Measurements from ENCODE around the gene PIK3CD. TPM values are rescaled to one million over a fixed set of nuclear protein-coding genes. Genes with fewer than 3 reads are reported as not detected.

Gene PIK3CD
- total and polyA plus RNA-seq, 2 of the 8 experiments (the other 6 are each of a cell fraction or from before 2014, with no cell fraction given), result 20.6 to 24.1 TPM

GRCh38 chr1:9724706-9725476 is 73.4 kb downstream of the PIK3CD start:
- FAIRE-seq (no peak), DNase-seq (ENCODE audit: low read depth in 1 of 2, low spot score in 2 of 2) (peak; percentile 64 to 88)
- Histone ChIP-seq H3K56ac (replicated peaks; ENCODE audit: insufficient read length, low read depth, low read length) (no peak overlapping the region), H3K9ac (replicated peaks in 1 of 4; ENCODE audit: extremely low read depth in 1 of 4, low read depth in 3 of 4, low read length in 3 of 4) (no peak overlapping the region), H3K27me3 (replicated peaks in 1 of 4; ENCODE audit: control insufficient read depth in 3 of 4, extremely low read depth in 1 of 4, insufficient read depth in 3 of 4, low read length in 3 of 4) (no peaks in the 10 kb centered on the region), H3K79me2 (ENCODE audit: control insufficient read depth in 1 of 2, insufficient read depth in 2 of 2, low read length in 2 of 2) (no peaks in the 10 kb centered on the region), H4K5ac (ENCODE audit: insufficient read length, low read depth, low read length) (no peak overlapping the region), H3K79me1 (ENCODE audit: low read depth, low read length) (no peaks in the 10 kb centered on the region), H2BK20ac (ENCODE audit: low read length) (no peak overlapping the region), H3K18ac (ENCODE audit: extremely low read depth, low read length) (no peak overlapping the region), H3K14ac (ENCODE audit: insufficient read length) (no peak overlapping the region), H2BK15ac (ENCODE audit: low read length) (no peak overlapping the region), H3K23ac (ENCODE audit: insufficient read length) (no peak overlapping the region), H2AFZ (ENCODE audit: low read length) (no peak overlapping the region), H2BK12ac (ENCODE audit: low read depth, low read length) (no peak overlapping the region), H4K20me1 (replicated peaks in 1 of 2; ENCODE audit: control insufficient read depth in 1 of 2, insufficient read depth in 2 of 2, low read length in 2 of 2) (peaks cover 0 to 2% of the 10 kb centered on the region in 2 experiments), H3K4me3 (ENCODE audit: extremely low read depth in 1 of 4, insufficient read depth in 2 of 4, low read depth in 3 of 4, low read length in 4 of 4) (no peak overlapping the region), H2AK5ac (ENCODE audit: low read depth, low read length) (no peak overlapping the region), H4K8ac (ENCODE audit: extremely low read depth, insufficient read depth, low read length) (no peak overlapping the region), H2BK120ac (replicated peaks; ENCODE audit: low read depth, low read length) (no peak overlapping the region), H3K9me3 (ENCODE audit: insufficient read depth in 2 of 2, low read depth in 1 of 2, low read length in 1 of 2) (peaks cover 7 to 8% of the 10 kb centered on the region in 2 experiments; a peak in 3 of 4 replicates), H3K4ac (replicated peaks; ENCODE audit: insufficient read length, low read depth, low read length) (no peak overlapping the region), H3K27ac (ENCODE audit: low read depth, low read length) (no peak overlapping the region; the same call in 1 of the 2 replicates), H3K36me3 (ENCODE audit: control insufficient read depth in 2 of 4, insufficient read depth in 4 of 4, low read length in 3 of 4) (peaks cover 2 to 30% (median 21%) of the 10 kb centered on the region in 4 experiments; a peak in 6 of 8 replicates), H3K23me2 (ENCODE audit: low read depth, low read length) (no peaks in the 10 kb centered on the region), H2BK5ac (ENCODE audit: low read depth, low read length) (no peak overlapping the region), H4K91ac (replicated peaks; ENCODE audit: insufficient read length, low read length) (no peak overlapping the region), H3K4me2 (ENCODE audit: insufficient read depth in 1 of 2, low read depth in 2 of 2, low read length in 2 of 2) (no peak overlapping the region), H3K4me1 (replicated peaks in 1 of 4; ENCODE audit: control insufficient read depth in 3 of 4, insufficient read depth in 4 of 4, low read length in 3 of 4) (peaks cover 0 to 12% (median 7%) of the 10 kb centered on the region in 4 experiments; a peak in 5 of 7 replicates)
- ChIA-PET CTCF (ENCODE audit: partially characterized antibody) (interaction anchor here (0.6 to 9.2 kb wide), 32 partner anchors 9 to 340 kb away, joined by 3 to 91 read pairs (median 4); no protein-coding TSS in a partner anchor), POLR2A (ENCODE audit: partially characterized antibody) (interaction anchor here (0.6 kb wide), 1 partner anchor 8 kb away, joined by 3 read pairs; no protein-coding TSS in a partner anchor)
- 70% methylated on average over 24 of the region's 24 CpGs; no CpG with 5 or more reads in 1 of the 2 experiments for WGBS, 2 experiments (ENCODE audit: extremely low coverage in 1 of 2, insufficient coverage in 1 of 2, insufficient read length in 1 of 2, insufficient replicate concordance in 2 of 2, low coverage in 1 of 2, low lambda C conversion rate in 2 of 2, missing lambda C conversion rate in 1 of 2)
- TF ChIP-seq TCF12 (IDR thresholded peaks at IDR 0.05; ENCODE audit: low read depth, low read length) (no peak), MAFK (IDR thresholded peaks at IDR 0.05; ENCODE audit: low read depth, low read length) (no peak), EP300 (IDR thresholded peaks at IDR 0.05; ENCODE audit: borderline replicate concordance in 1 of 2, low read depth in 2 of 2, low read length in 2 of 2) (no peak), SRF (IDR thresholded peaks at IDR 0.05; ENCODE audit: low read depth, low read length) (no peak), ASH2L (IDR thresholded peaks at IDR 0.05; ENCODE audit: low read length) (no peak), CEBPB (IDR thresholded peaks at IDR 0.05; ENCODE audit: low read depth, low read length) (no peak)
- TF ChIP-seq, protein P1, sequence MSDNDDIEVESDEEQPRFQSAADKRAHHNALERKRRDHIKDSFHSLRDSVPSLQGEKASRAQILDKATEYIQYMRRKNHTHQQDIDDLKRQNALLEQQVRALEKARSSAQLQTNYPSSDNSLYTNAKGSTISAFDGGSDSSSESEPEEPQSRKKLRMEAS (IDR thresholded peaks at IDR 0.05), result 0 out of 2 replicates have a peak, but pooled peaks have one; percentile 11
- TF ChIP-seq, protein P2, sequence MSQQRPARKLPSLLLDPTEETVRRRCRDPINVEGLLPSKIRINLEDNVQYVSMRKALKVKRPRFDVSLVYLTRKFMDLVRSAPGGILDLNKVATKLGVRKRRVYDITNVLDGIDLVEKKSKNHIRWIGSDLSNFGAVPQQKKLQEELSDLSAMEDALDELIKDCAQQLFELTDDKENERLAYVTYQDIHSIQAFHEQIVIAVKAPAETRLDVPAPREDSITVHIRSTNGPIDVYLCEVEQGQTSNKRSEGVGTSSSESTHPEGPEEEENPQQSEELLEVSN (IDR thresholded peaks at IDR 0.05), result no peak
- TF ChIP-seq, protein P3, sequence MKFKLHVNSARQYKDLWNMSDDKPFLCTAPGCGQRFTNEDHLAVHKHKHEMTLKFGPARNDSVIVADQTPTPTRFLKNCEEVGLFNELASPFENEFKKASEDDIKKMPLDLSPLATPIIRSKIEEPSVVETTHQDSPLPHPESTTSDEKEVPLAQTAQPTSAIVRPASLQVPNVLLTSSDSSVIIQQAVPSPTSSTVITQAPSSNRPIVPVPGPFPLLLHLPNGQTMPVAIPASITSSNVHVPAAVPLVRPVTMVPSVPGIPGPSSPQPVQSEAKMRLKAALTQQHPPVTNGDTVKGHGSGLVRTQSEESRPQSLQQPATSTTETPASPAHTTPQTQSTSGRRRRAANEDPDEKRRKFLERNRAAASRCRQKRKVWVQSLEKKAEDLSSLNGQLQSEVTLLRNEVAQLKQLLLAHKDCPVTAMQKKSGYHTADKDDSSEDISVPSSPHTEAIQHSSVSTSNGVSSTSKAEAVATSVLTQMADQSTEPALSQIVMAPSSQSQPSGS (IDR thresholded peaks at IDR 0.05; ENCODE audit: low read length), result peak; percentile 80; the same call in 1 of the 2 replicates

All from H1 (cell line).